SK-N-SH (cell line): ENCODE data around the gene SLAMF6.

Experiments used
- CHD2 ChIP-seq: fragments of 150-350 bp; IDR thresholded peaks from 2 replicates; pipeline ENCODE4 v1.6.1; 2018; ENCODE audit warnings: low read length; ENCODE audit not compliant: partially characterized antibody
- CTCF ChIP-seq: fragments of 200-600 bp; sonication (generic); IDR thresholded peaks from 2 replicates; pipeline ENCODE4 v1.6.1; 2017; ENCODE audit warnings: antibody characterized with exemption, mild to moderate bottlenecking, moderate library complexity
- EP300 ChIP-seq, 2 experiments: IDR thresholded peaks; 2 replicates each; pipeline versions ENCODE4 v1.4.0 to v1.6.1; 2012; ENCODE audit warnings: borderline replicate concordance in 1 of 2, low read depth in 1 of 2, low read length in 1 of 2
- SIN3A ChIP-seq: IDR thresholded peaks from 2 replicates; pipeline ENCODE4 v1.6.1; 2012; ENCODE audit warnings: low read depth, mild to moderate bottlenecking, low read length, moderate library complexity, borderline replicate concordance

DNA sequence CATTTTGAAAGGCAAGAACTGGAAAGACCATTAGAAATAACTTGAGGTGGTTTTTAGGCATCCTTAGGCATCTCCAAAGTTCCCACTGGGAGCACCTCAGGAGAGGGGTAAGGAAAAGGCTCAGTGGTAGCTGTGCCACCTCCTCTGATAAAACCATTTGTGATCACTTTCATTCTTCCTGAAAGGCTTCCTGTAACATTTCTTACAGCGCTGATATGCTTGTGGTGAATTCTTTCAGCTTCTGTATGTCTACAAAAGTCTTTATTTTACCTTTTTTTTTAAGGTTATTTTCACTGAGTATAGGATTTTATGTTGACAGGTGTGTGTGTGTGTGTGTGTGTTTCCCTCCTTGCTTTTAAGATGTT lies 67.9 kb downstream of the SLAMF6 start:
- TF ChIP-seq SIN3A (no peak), CTCF (no peak), CHD2 (no peak), EP300 (IDR thresholded peaks at IDR 0.05; ENCODE audit: borderline replicate concordance in 1 of 2, low read depth in 1 of 2, low read length in 1 of 2) (no peak)
